Panc1 (cell line): ENCODE data around the gene ITPR3.

ENCODE experiments used
- POLR2AphosphoS5 ChIP-seq: IDR thresholded peaks from 2 replicates; pipeline ENCODE4 v1.6.1; 2012; ENCODE audit warnings: mild to moderate bottlenecking, low read depth, low read length, moderate library complexity
- TF ChIP-seq, protein P1 (sequence below): fragments of 450-650 bp; IDR thresholded peaks from 2 replicates; pipeline ENCODE4 v1.5.1; 2017; ENCODE audit warnings: mild to moderate bottlenecking

DNA sequence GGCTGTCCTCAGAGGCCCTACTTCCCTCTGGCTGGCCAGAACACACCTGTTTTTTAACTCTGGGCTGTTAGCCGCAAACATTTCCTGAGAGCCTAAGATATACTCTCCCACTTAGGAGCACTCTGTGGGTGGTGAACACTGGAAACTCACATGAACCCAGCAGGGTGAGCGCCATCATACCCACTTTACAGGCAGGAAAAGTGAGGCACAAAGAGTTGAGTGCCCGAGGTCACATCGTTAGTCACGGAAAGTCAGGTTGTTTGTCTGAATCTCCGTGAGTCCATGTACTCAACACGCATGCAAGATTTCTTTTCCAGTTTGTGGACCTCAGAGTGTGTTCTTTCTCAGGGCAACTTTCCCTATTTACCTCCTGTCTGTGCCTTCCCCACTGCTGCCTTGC, 43.0 kb upstream of the ITPR3 start:
- TF ChIP-seq, protein P1, sequence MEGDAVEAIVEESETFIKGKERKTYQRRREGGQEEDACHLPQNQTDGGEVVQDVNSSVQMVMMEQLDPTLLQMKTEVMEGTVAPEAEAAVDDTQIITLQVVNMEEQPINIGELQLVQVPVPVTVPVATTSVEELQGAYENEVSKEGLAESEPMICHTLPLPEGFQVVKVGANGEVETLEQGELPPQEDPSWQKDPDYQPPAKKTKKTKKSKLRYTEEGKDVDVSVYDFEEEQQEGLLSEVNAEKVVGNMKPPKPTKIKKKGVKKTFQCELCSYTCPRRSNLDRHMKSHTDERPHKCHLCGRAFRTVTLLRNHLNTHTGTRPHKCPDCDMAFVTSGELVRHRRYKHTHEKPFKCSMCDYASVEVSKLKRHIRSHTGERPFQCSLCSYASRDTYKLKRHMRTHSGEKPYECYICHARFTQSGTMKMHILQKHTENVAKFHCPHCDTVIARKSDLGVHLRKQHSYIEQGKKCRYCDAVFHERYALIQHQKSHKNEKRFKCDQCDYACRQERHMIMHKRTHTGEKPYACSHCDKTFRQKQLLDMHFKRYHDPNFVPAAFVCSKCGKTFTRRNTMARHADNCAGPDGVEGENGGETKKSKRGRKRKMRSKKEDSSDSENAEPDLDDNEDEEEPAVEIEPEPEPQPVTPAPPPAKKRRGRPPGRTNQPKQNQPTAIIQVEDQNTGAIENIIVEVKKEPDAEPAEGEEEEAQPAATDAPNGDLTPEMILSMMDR: no peak
- TF ChIP-seq POLR2AphosphoS5: no peak
